HepG2 (cell line): ENCODE results near the gene HSDL1. TPM values are rescaled to one million over a fixed set of nuclear protein-coding genes. Genes with fewer than 3 reads are reported as not detected.
A peak's percentile ranks its signal among the peaks of the same experiment; 100 is the strongest.

Experiments used
- DBP ChIP-seq: sonication (generic); formaldehyde crosslinking; IDR thresholded peaks from 2 replicates; pipeline ENCODE4 v1.4.0; 2020; ENCODE audit warnings: missing genetic modification reagents; ENCODE audit errors: not compliant biosample characterization
- DR1 ChIP-seq: sonication (generic); formaldehyde crosslinking; IDR thresholded peaks from 2 replicates; pipeline ENCODE4 v1.8.0; 2021; ENCODE audit warnings: mild to moderate bottlenecking, missing genetic modification reagents, inconsistent platforms
- HDAC1 ChIP-seq: sonication (generic); formaldehyde crosslinking; IDR thresholded peaks from 2 replicates; pipeline ENCODE4 v1.5.1; 2020; ENCODE audit warnings: mild to moderate bottlenecking, missing genetic modification reagents
- HNRNPK ChIP-seq: fragments of 200-400 bp; formaldehyde crosslinking; IDR thresholded peaks from 2 replicates; pipeline ENCODE4 v1.6.1; 2018; ENCODE audit warnings: low read length, low read depth, moderate library complexity, mild to moderate bottlenecking; ENCODE audit not compliant: poor library complexity, severe bottlenecking
- KDM4B ChIP-seq: sonication (generic); formaldehyde crosslinking; IDR thresholded peaks from 2 replicates; pipeline ENCODE4 v1.4.0; 2020; ENCODE audit warnings: missing genetic modification reagents
- KDM5A ChIP-seq: fragments of 200-600 bp; sonication (generic); IDR thresholded peaks from 2 replicates; pipeline ENCODE4 v1.7.0; 2018; ENCODE audit warnings: antibody characterized with exemption, mild to moderate bottlenecking, low read length, borderline replicate concordance
- KDM5B ChIP-seq: sonication (generic); formaldehyde crosslinking; IDR thresholded peaks from 2 replicates; pipeline ENCODE4 v1.4.0; 2020; ENCODE audit warnings: missing genetic modification reagents, mild to moderate bottlenecking, borderline replicate concordance
- MTF1 ChIP-seq: sonication (generic); formaldehyde crosslinking; IDR thresholded peaks from 2 replicates; pipeline ENCODE4 v1.5.0; 2020; ENCODE audit warnings: missing genetic modification reagents
- PBX3 ChIP-seq: sonication (generic); formaldehyde crosslinking; IDR thresholded peaks from 2 replicates; pipeline ENCODE4 v1.8.1; 2023; ENCODE audit warnings: missing genetic modification reagents, inconsistent platforms, borderline replicate concordance
- REL ChIP-seq: sonication (generic); formaldehyde crosslinking; conservative IDR thresholded peaks from 2 replicates; pipeline ENCODE4 v1.8.0; 2022; ENCODE audit warnings: mild to moderate bottlenecking, missing genetic modification reagents, moderate library complexity
- SP4 ChIP-seq: sonication (generic); formaldehyde crosslinking; IDR thresholded peaks from 2 replicates; pipeline ENCODE4 v1.8.1; 2023; ENCODE audit warnings: mild to moderate bottlenecking, missing genetic modification reagents
- ZBTB21 ChIP-seq: sonication (generic); formaldehyde crosslinking; IDR thresholded peaks from 2 replicates; pipeline ENCODE4 v1.4.0; 2020; ENCODE audit warnings: missing genetic modification reagents
- ZFP36L2 ChIP-seq: sonication (generic); formaldehyde crosslinking; IDR thresholded peaks from 2 replicates; pipeline ENCODE4 v1.4.0; 2020; ENCODE audit warnings: missing genetic modification reagents
- ZNF280B ChIP-seq: sonication (generic); formaldehyde crosslinking; IDR thresholded peaks from 2 replicates; pipeline ENCODE4 v1.5.0; 2020; ENCODE audit warnings: missing genetic modification reagents, mild to moderate bottlenecking, borderline replicate concordance
- ZNF496 ChIP-seq: sonication (generic); formaldehyde crosslinking; IDR thresholded peaks from 2 replicates; pipeline ENCODE4 v1.8.1; 2023; ENCODE audit warnings: mild to moderate bottlenecking, moderate library complexity, missing genetic modification reagents; ENCODE audit not compliant: insufficient replicate concordance
- ZNF558 ChIP-seq: sonication (generic); formaldehyde crosslinking; IDR thresholded peaks from 2 replicates; pipeline ENCODE4 v1.9.0; 2022; ENCODE audit warnings: mild to moderate bottlenecking, missing genetic modification reagents, borderline replicate concordance
- ZSCAN12 ChIP-seq: sonication (generic); formaldehyde crosslinking; IDR thresholded peaks from 2 replicates; pipeline ENCODE4 v1.9.0; 2021; ENCODE audit warnings: mild to moderate bottlenecking, missing genetic modification reagents
- ZXDC ChIP-seq: sonication (generic); formaldehyde crosslinking; IDR thresholded peaks from 2 replicates; pipeline ENCODE4 v1.5.0; 2020; ENCODE audit warnings: mild to moderate bottlenecking, missing genetic modification reagents
- polyA plus RNA-seq, 8 experiments: library from polyadenylated mRNA; depleted of rRNA in 3 of 8; stranded (reverse) in 7 of 8; unstranded in 1 of 8; fragments of >200 nt; fragmentation: Illumina TruSeq in 4 of 8; extraction: Trizol in 4 of 8; gene quantifications; 2 replicates each; pipeline versions ENCODE4 v1.2.1 to v1.2.3, GENCODE V29; 2011 to 2016; ENCODE audit warnings: low read depth in 4 of 8, missing spikeins in 1 of 8, mixed read lengths in 1 of 8; ENCODE audit not compliant: insufficient read depth in 1 of 8
- total RNA-seq, 5 experiments: library from RNA; depleted of rRNA; stranded (reverse); fragments of >200 nt; fragmentation: Illumina TruSeq; extraction: Trizol; gene quantifications; 2 replicates each; pipeline ENCODE4 v1.2.3, GENCODE V29; 2016; ENCODE audit warnings: low read depth in 1 of 5

Gene HSDL1
- total and polyA plus RNA-seq, 2 of the 13 experiments (the other 11 are each of a cell fraction or from before 2014, with no cell fraction given) = 49.2 to 49.7 TPM

- TF ChIP-seq ZNF280B (CRISPR knock-in tag) (no peak), DBP (CRISPR knock-in tag) (no peak), ZSCAN12 (CRISPR knock-in tag) (no peak), HNRNPK (no peak), PBX3 (CRISPR knock-in tag) (no peak), KDM5A (peak; percentile 72; the same call in 1 of the 2 replicates), MTF1 (CRISPR knock-in tag) (no peak), DR1 (no peak; the same call in 1 of the 2 replicates), ZNF558 (CRISPR knock-in tag) (peak; percentile 71; the same call in 1 of the 2 replicates), ZBTB21 (CRISPR knock-in tag) (peak; percentile 91), ZXDC (CRISPR knock-in tag) (no peak), HDAC1 (peak; percentile 88), REL (CRISPR knock-in tag) (no peak), SP4 (CRISPR knock-in tag) (peak; percentile 57; the same call in 1 of the 2 replicates), ZNF496 (no peak), KDM5B (no peak), ZFP36L2 (CRISPR knock-in tag) (no peak), KDM4B (CRISPR knock-in tag) (no peak)
These were observed 6.0 kb downstream of the HSDL1 start (continued) for GRCh38 chr16:84138824-84139627.
